ENCODE measurements around the gene TENM4. TPM values are rescaled to one million over a fixed set of nuclear protein-coding genes. Genes with fewer than 3 reads are reported as not detected.

Gene TENM4
- polyA plus RNA-seq, 1 experiment, result 5.5 TPM

DNA sequence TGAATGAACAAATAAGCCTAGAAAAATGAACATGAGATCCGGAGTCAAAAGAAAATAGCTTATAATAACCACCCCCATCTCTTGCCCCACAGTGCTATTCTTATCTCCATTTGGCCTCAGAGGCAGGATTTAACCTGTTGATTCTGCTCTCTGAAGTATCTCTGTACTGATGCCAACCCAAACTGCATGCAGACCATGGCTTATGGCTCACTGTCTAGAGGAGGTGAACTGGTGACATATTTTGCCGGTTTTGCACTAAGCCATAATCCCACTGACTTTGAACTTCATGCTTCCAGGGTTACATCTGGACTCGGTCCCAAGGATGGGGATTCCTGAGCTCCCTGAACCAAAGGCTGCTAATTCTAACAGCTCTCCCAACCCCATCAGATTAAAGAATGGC is 397.1 kb downstream of the TENM4 start:
- POLR2A ChIA-PET, result no interaction called here
- Histone ChIP-seq H3K4me3 (ENCODE audit: low read depth, low read length) (no peak overlapping the region), H3K27ac (ENCODE audit: low read depth, low read length) (no peak overlapping the region), H3K9me3 (ENCODE audit: control insufficient read depth, insufficient read depth, low read length) (peaks cover 6% of the 10 kb centered on the region; the same call in 1 of the 2 replicates), H3K27me3 (ENCODE audit: control insufficient read depth, insufficient read depth, low read length) (no peaks in the 10 kb centered on the region)
- DNase-seq (ENCODE audit: low read depth, low spot score), result no peak
- TF ChIP-seq, protein P1, sequence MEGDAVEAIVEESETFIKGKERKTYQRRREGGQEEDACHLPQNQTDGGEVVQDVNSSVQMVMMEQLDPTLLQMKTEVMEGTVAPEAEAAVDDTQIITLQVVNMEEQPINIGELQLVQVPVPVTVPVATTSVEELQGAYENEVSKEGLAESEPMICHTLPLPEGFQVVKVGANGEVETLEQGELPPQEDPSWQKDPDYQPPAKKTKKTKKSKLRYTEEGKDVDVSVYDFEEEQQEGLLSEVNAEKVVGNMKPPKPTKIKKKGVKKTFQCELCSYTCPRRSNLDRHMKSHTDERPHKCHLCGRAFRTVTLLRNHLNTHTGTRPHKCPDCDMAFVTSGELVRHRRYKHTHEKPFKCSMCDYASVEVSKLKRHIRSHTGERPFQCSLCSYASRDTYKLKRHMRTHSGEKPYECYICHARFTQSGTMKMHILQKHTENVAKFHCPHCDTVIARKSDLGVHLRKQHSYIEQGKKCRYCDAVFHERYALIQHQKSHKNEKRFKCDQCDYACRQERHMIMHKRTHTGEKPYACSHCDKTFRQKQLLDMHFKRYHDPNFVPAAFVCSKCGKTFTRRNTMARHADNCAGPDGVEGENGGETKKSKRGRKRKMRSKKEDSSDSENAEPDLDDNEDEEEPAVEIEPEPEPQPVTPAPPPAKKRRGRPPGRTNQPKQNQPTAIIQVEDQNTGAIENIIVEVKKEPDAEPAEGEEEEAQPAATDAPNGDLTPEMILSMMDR (IDR thresholded peaks at IDR 0.05; ENCODE audit: low read depth, low read length), result no peak
- CTCF ChIA-PET, result interaction anchor here (1.2 to 1.4 kb wide), 2 partner anchors 19 to 398 kb away, joined by 3 to 5 read pairs; no protein-coding TSS in a partner anchor

DNA sequence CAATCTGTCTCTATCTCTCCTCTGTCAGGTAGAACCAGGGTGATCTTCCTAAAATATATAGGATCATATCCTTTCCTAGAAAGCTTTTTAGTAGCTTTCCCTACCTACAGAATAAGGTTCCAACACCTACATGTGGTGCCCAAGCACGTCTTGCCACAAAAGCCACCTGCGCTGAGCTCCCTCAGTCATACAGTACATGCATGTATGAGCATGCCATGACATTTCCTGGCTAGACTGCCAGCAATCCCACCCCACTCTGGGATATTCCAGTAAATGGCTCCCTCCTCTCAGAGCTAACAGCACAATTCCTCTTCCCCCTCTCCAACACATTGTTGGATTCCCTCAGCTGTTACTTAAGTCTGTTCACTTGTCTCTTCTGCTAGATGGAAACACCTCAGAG is 398.0 kb downstream of the TENM4 start:
- POLR2A ChIA-PET, result no interaction called here

DNA sequence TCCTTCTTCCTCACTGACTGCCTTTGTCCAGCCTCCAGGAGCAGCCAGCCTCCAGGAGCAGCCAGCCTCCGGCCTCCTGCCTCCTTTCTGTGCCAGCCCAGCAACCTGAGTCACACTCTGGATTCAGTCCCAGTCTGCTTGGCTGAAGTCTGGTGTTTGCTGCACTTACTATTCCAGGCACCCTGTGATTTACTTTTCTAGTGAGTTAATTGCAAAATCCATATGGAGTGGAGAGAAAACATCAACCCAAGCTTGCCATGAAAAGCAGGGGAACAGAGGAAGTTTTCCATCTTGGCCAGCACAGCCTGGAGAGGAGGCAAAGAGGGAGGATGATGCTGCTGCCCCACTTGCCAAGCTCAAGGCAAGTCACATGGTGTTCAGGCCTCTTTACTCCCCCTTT is 400.5 kb downstream of the TENM4 start:
- DNase-seq (ENCODE audit: low read depth, low spot score), result no peak
- POLR2A ChIA-PET, result interaction anchor here (0.6 kb wide), 2 partner anchors 23 to 484 kb away, joined by 3 to 4 read pairs; no protein-coding TSS in a partner anchor
- Histone ChIP-seq H3K4me3 (ENCODE audit: low read depth, low read length) (no peak overlapping the region), H3K9me3 (ENCODE audit: control insufficient read depth, insufficient read depth, low read length) (peaks cover 6% of the 10 kb centered on the region; the same call in 1 of the 2 replicates), H3K27ac (ENCODE audit: low read depth, low read length) (no peak overlapping the region), H3K27me3 (ENCODE audit: control insufficient read depth, insufficient read depth, low read length) (no peaks in the 10 kb centered on the region)
- TF ChIP-seq, protein P1 (IDR thresholded peaks at IDR 0.05; ENCODE audit: low read depth, low read length), result no peak
- CTCF ChIA-PET, result interaction anchor here (1.5 kb wide), 1 partner anchor 395 kb away, joined by 8 read pairs; no protein-coding TSS in a partner anchor

More for the DNA sequence above, 398.0 kb downstream of the TENM4 start:
- Histone ChIP-seq H3K27me3 (ENCODE audit: control insufficient read depth, insufficient read depth, low read length) (no peaks in the 10 kb centered on the region), H3K9me3 (ENCODE audit: control insufficient read depth, insufficient read depth, low read length) (peaks cover 6% of the 10 kb centered on the region; the same call in 1 of the 2 replicates), H3K4me3 (ENCODE audit: low read depth, low read length) (no peak overlapping the region), H3K27ac (ENCODE audit: low read depth, low read length) (no peak overlapping the region)
- TF ChIP-seq, protein P1 (IDR thresholded peaks at IDR 0.05; ENCODE audit: low read depth, low read length), result no peak
- no peak for DNase-seq (ENCODE audit: low read depth, low spot score)
- CTCF ChIA-PET, result interaction anchor here (1.2 kb wide), 1 partner anchor 20 kb away, joined by 3 read pairs; no protein-coding TSS in a partner anchor

DNA sequence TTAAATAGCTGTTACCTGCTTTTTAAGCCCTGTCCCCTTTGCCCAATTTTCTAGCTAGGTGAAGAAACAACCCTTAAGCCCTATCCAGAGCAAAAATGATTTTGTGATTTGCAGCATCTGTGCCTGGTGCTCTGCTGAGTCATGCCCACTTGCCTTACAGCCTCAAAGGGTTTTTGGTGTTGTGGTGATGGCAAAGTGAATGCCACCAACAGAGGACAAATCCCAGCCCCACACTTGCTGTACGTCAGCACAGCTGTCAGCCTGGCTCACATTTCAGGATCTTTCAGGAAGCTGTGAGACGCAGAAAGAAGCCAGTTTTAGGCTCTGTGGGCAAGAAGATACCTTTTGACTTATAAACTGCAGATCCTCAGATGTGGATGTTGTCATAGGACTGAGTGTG is 401.7 kb downstream of the TENM4 start:
- no peak overlapping the region for H3K27ac ChIP-seq (ENCODE audit: low read depth, low read length)
- POLR2A ChIA-PET, result interaction anchor here (0.8 kb wide), 1 partner anchor 21 kb away, joined by 3 read pairs; no protein-coding TSS in a partner anchor

DNA sequence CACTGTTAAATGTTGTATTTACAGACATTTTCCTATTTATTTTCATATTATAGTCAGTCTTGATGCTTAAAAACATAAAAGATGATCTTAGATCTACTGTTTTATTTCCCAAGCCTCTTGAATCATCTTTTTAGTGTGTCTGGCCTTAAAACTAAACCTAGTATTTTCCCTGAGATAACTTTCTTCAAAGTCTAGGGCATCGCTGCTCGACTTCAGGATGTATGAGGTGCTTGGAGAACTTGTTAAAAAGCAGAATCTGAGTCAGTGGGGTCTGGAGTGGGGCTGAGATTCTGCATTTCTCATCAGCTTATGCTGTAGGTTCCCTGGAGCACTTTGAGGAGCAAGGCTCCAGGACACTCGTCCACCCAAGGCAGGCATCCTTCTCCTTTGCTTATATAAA is 404.9 kb downstream of the TENM4 start:
- CTCF ChIA-PET, result interaction anchor here (1.2 to 1.4 kb wide), 2 partner anchors 236 to 391 kb away, joined by 4 read pairs; no protein-coding TSS in a partner anchor
- TF ChIP-seq, protein P1 (IDR thresholded peaks at IDR 0.05; ENCODE audit: low read depth, low read length), result no peak
- Histone ChIP-seq H3K27me3 (ENCODE audit: control insufficient read depth, insufficient read depth, low read length) (peaks cover 8% of the 10 kb centered on the region), H3K9me3 (ENCODE audit: control insufficient read depth, insufficient read depth, low read length) (peaks cover 6% of the 10 kb centered on the region; the same call in 1 of the 2 replicates), H3K27ac (ENCODE audit: low read depth, low read length) (no peak overlapping the region), H3K4me3 (ENCODE audit: low read depth, low read length) (no peak overlapping the region)
- POLR2A ChIA-PET, result no interaction called here
- no peak for DNase-seq (ENCODE audit: low read depth, low spot score)

More for the DNA sequence above, 401.7 kb downstream of the TENM4 start:
- DNase-seq (ENCODE audit: low read depth, low spot score), result no peak
- TF ChIP-seq, protein P1 (IDR thresholded peaks at IDR 0.05; ENCODE audit: low read depth, low read length), result no peak
- CTCF ChIA-PET, result interaction anchor here (0.7 to 1.5 kb wide), 2 partner anchors 235 to 393 kb away, joined by 5 to 8 read pairs; no protein-coding TSS in a partner anchor
- peaks cover 6% of the 10 kb centered on the region; the same call in 1 of the 2 replicates for H3K9me3 ChIP-seq (ENCODE audit: control insufficient read depth, insufficient read depth, low read length)
- no peak overlapping the region for H3K4me3 ChIP-seq (ENCODE audit: low read depth, low read length)
- no peaks in the 10 kb centered on the region for H3K27me3 ChIP-seq (ENCODE audit: control insufficient read depth, insufficient read depth, low read length)
